GM20431 (cell line): ENCODE measurements around the gene RNF151.

Experiments
- in situ Hi-C: fragments of 300-500 bp; cut with MseI, MboI; formaldehyde crosslinking; loops from one replicate; pipeline ENCODE4 v1.15.0; 2020; ENCODE audit warnings: low sequenced_read_pairs; ENCODE audit not compliant: unreplicated experiment

The RNF151 gene

DNA sequence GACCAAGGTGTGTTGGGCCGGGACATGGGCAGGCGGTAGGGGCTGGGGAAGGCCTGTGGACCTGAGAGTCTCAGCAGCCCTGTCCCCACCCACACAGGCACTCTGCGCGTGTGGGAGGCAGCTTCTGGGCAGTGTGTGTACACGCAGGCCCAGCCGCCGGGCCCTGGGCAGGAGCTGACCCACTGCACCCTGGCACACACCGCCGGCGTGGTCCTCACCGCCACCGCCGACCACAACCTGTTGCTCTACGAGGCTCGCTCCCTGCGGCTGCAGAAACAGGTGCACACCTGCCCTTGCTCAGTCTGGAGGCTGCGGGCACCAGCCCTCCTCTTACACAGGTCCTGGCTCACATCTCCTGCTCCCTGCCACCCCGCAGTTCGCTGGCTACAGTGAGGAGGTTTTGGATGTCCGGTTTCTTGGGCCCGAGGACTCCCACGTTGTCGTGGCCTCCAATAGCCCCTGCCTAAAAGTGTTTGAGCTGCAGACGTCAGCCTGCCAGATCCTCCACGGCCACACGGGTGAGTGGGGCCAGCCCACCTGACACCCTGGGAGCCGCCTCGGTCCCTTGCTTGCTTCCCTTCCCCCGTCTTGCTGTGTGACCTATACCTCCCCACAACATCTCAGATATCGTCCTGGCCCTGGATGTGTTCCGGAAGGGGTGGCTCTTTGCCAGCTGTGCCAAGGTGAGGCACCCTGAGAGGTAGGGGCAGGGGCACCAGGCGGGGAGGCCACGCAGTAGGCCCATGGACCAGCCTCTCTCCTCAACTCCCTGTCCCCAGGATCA, 9.0 kb downstream of the RNF151 start:
- in situ Hi-C loops: no loop called here

DNA sequence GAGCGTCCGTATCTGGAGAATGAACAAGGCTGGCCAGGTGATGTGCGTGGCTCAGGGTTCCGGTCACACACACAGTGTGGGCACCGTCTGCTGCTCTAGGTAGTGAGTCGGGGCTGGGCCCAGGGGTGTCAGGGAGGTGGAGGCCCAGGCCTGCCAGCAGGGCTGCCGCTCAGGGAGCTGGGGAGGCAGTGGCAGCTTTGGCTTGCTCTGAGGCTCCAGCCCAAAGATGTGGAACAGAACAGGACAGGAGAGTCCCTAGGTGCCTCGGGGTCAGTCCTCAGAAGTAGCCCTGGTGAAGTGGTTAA, 9.5 kb downstream of the RNF151 start:
- in situ Hi-C loops: no loop called here

DNA sequence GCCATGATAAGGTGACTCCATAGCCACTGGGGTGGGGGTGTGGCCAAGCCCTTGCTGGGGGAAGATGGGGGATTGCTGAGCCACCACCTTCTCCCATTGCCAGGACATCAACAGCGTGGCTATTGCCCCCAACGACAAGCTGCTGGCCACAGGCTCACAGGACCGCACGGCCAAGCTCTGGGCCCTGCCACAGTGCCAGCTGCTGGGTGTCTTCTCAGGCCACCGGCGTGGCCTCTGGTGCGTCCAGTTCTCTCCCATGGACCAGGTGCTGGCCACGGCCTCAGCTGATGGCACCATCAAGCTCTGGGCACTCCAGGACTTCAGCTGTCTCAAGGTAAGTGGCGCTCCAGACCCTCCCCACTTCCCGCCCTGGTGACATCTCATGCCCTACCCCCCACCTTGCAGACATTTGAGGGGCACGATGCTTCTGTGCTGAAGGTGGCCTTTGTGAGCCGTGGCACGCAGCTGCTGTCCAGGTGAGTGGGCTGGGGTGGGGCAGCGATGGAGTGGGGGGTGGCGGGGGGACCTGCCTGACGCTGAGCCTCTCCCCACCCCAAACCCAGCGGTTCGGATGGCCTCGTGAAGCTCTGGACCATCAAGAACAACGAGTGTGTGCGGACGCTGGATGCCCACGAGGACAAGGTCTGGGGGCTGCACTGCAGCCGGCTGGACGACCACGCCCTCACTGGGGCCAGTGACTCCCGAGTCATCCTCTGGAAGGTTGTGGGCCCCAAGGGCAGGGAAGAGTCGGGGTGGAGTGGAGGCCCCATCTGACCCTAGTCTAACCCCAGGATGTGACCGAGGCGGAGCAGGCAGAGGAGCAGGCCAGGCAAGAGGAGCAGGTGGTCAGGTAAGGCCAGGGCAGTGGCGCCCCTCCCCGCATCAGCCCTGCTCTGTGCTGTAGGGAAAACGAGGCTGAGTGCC, 10.6 kb downstream of the RNF151 start:
- in situ Hi-C loops: no loop called here

DNA sequence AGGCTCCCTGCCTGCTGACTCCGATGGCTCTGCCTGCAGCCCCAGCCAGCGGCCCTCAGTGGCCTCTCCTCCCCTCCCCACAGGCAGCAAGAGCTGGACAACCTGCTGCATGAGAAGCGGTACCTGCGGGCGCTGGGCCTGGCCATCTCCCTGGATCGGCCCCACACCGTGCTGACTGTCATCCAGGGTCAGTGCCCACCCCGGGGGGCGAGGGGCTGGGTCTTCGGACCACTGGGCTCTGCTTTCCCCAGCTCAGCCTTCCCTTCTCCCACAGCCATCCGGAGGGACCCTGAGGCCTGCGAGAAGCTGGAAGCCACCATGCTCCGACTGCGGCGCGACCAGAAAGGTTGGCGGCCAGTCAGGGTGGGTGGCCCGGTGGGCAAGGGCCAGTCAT, 11.2 kb downstream of the RNF151 start:
- in situ Hi-C loops: no loop called here

DNA sequence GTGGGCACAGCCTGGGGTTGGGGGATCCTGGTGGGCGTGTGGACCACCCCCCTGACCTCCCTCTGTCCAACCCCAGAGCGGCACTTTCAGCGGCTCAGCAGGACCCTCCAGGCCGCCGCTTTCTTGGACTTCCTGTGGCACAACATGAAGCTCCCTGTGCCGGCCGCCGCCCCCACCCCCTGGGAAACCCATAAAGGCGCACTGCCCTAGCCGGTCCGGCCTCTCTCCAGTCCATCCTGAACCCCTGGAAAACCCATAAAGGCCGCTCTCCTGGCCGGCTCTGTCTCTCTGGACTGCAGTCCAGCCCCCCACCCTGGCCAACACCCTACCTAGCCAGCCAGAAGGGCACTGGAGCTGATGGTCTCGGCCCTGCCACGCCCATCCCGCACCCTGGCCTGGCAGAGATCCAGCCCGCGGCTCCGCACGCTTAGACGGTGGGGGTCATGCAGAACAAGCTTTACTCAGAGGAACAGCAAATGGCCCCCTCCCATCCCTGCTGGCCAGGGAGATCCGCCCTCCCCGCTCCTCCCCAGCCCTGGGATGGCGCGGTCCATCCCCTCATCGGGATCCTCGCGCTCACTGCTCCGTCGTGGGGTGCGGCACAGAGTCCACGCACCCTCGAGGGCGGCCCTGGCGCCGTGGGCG, 11.9 kb downstream of the RNF151 start:
- in situ Hi-C loops: no loop called here

DNA sequence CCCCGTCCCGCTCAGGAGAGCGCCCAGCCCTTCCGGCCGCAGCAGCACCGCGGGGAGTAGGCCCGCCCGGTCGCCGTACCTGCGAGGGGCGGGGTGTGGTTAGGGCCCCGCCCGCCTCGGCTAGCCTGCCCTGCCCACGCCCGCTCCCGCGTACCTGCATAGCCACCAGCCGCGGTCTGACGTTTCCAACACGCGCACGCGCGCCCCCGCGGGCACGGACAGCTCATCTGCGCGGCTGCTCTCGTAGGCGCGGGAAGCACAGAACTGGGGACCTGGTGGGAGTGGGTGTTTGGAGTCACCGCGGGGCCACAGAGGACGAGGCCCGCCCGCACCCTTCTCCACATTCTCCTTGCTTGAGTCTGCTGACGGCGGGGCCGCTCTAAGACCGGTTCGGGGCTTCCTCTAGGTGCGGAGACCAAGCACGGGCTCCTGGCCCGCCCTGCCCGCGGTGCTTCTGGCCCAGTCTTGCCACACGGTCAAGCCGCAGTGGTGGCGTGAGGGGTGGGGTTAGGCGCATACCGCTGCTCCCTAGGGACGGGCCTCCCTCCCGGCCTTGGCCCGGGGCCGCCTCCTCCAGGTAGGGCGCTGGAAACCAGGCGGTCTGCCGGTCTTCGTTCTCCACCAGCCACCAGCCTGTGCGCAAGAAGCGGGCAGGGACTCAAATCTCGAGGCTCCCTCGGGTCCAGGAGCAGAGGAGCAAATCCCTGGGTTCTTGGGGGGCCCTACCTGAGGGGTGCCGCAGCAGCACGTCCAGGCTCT, 12.8 kb downstream of the RNF151 start:
- in situ Hi-C loops: no loop called here

DNA sequence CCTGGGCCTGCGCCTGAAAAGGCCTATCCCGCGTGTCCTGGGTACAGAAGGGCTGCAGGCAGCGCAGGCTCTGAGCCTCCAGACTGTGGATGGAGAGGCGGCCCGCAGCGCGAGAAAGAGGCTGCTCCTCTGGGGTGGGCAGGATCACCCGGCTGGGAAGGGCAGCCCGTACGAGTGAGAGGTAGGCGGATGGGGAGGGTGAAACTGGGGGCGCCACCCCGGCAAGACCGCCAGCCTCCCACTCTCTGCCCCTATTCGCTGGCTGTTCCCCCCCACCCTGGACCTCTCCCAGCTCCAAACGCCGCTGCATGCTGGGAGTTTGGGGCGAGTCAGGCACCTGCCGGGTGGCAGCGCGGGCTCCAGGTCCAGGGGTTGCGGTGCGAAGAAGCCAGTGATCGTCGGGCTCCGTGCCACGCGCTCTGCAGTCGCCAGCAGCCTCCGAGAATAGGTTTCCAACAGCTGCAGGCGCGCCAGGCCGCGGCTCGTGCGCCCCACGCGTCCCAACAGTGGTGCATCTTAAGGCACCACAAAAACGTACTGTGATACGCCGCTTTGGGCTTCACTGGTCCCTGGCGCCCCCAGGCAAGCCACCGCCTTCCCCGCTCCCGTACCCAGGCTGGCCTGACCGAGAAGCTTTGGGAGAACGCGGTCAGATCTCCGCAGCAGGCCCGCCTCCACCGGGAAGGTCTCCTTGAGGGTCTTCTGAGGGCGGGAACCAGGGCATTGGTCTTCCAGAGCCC, 13.5 kb downstream of the RNF151 start:
- in situ Hi-C loops: no loop called here

DNA sequence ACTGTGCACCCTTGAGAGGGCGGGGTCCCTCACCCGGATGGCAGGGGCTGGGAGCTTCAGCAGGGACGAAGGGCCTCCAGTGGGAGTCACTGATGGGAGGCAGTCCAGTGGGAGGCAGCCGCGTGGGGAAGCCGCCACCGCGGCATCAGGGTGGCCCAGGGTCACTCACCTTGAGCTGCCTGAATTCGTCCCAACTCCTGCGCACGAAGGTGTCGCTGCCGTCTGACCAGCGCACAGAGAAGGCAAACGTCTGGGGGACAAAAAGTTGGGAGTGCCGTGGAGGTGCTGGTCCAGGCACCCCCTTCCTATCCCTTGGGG, 14.1 kb downstream of the RNF151 start:
- in situ Hi-C loops: no loop called here

DNA sequence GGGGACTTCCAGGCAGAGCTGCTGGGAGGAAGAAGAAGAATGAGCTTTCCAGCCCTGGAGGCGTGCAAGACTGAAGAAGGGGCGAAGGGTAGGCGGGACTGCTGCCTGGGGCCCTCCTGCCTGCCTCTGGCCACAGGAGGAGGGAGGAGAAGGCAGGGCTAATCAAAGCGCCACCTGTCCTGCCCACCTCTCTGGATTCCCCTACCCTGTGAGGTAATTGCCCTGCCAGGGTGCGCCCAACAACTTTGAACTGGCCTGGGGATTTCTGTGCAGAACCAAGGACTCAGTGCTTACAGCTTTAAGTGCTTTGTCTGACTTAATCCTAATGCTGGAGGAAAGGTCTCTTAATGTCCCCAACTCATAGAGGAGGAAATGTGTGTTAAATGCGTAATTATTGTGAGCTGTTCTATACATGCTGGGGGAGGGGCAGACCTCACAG, 14.8 kb downstream of the RNF151 start, which contains the start of gene NOXO1:
NOXO1 (minus strand) TSS at position 72 of the 439 bp plus-strand sequence. CDS start 290 bp downstream, outside the sequence.
- in situ Hi-C loops: no loop called here

DNA sequence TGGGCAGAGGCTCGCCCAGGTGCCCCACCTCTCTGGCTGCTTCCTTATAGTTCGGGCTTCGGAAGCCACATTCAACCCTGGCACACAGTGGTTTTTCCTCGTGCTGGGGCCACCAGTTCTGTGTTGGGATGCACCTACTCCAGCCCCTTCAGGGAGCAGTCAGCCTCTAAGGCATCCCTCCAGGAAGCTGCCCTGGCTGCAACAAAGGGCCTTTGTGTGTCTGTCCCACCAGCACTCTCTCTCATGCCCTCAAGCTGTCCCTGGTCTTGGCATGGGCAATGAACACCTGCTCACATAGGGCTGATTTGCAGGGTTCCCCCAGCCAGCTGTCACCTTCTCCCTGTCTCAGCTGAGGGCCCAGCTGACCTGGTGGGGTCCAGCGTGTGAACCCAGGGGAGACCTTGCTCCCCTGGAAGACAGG, 15.4 kb downstream of the RNF151 start:
- in situ Hi-C loops: no loop called here

DNA sequence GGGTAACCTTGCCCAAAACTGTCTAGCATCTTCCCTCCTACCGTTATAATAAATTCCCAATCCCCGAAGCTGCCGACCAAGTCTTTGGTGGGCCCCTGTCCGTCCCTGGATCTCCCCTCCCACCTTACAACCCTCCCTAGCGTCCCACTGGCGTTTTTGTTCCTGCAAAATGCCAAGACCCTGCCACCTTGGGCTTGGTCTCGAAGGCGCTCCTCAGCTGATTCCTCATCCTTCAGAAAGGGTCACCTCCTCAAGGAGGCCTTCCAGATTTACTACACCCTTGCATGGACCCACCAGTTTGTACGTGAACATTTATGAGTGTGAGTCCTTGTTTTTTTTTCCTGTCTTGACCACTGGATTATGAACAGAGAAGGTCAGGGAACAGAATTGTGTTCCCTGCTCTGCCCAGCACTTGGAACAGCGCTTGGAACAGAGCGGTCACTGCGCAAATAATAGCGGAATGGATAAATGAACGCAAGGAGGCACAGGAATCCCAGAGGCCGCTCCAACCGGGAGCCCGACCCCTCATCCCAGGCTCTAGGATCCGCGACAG, 16.4 kb downstream of the RNF151 start:
- in situ Hi-C loops: no loop called here

DNA sequence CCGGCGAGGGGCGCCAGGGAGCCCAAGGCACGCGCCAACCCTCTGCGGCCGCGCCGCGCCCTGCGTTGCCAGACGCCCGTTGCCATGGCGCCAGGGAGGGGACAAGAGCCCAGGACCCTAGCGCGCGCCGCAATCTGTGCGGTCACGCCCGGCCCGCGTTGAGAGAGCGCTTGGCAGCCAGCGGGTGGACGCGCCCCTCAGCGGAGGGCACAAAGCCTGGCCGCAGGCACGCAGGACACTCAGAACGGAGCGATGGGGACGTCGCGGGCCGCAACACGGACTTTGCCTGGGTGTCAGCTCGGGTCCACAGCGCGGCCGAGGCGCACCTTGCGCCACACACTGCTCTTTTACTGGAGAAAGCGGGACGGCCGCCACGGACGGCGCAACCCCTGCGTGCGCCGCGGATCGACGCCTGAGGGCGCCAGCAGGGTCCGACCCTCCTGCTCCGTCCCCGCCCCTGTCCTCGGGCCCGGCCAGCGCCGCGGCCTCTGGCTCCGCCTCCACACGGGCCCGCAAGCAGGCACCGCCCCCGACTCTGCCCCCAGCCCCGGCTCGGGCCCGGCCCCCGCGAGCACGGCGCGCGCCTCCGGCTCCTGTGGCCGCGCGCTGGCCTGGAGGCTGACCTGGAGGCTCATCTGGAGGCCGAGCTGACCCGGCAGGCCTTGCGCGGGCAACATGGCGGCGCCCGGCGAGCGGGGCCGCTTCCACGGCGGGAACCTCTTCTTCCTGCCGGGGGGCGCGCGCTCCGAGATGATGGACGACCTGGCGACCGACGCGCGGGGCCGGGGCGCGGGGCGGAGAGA, 17.1 kb downstream of the RNF151 start, which contains the start of gene GFER:
GFER (plus strand) TSS at position 650 of the 803 bp plus-strand sequence; CDS start at position 676, 26 bp downstream.
- in situ Hi-C loops: no loop called here

DNA sequence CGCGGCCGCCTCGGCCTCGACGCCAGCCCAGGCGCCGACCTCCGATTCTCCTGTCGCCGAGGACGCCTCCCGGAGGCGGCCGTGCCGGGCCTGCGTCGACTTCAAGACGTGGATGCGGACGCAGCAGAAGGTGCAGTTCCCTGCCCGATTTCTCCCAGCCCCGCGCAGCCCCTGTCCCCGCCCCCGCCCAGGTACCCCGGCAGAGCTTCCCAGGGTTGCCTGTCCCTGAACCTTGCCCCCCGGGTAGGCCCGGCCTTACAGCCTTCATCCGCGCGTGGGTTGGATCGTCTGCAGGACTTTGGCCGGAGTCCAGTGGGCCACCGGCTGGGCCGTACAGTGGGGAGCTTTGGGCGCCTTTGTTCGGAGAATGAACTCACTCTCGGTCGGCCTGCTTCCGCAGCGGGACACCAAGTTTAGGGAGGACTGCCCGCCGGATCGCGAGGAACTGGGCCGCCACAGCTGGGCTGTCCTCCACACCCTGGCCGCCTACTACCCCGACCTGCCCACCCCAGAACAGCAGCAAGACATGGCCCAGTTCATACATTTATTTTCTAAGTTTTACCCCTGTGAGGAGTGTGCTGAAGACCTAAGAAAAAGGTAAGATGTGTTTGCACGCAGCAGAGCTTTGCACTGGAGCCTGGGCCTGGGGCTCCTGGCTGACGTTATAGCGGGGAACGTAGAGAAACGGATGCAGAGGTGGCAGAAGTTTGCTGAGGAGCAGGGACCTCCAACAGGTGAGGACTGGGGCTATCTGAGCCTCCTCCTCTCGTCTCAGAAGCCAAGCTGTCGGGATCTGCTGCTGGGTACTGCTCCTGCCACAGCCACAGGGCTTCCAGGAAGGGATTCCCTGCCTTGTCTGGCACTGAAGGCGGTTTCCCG, 17.9 kb downstream of the RNF151 start:
- in situ Hi-C loops: no loop called here

DNA sequence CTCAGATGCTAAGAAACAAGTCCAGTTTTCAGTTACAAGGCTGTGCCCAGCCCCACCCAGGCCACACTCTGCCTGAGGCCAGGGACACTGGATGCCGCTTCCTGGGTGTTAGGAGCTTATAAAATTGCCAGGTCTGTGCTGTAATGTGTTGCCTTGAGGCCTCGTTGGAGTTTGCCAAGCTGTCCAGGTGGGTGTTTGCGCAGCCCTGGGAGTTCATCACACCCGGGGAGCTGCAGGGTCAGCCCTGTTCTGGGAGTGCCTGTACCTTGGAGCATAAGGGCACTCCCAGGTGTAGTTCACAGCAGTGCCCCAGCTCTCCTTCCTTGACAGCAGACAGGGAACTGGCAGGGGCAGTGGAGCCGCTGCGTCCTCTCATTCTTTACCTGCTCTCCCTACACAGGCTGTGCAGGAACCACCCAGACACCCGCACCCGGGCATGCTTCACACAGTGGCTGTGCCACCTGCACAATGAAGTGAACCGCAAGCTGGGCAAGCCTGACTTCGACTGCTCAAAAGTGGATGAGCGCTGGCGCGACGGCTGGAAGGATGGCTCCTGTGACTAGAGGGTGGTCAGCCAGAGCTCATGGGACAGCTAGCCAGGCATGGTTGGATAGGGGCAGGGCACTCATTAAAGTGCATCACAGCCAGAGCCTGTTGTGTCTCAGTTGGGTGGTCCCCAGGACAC, 19.0 kb downstream of the RNF151 start:
- in situ Hi-C loops: no loop called here

DNA sequence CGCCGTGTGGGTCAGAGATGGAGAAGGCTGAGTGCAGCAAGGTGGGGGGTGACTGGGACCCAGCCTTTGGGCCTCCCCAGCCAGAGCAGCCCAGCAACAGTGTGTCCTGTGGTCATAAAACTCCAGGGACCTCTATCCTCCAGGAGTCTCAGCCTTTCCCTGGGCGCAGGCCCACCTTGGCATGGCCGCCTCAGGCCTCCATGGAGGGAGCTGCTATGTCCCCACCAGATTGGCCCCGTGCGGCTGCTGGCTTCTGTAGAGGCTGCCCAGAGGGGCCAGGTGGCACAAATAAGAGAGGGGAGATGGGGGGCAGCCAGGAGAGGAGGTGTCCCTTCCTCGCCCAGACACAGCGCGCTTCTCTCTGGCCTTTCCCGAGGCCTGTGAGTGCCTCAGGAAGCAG, 20.5 kb downstream of the RNF151 start:
- in situ Hi-C loops: no loop called here

DNA sequence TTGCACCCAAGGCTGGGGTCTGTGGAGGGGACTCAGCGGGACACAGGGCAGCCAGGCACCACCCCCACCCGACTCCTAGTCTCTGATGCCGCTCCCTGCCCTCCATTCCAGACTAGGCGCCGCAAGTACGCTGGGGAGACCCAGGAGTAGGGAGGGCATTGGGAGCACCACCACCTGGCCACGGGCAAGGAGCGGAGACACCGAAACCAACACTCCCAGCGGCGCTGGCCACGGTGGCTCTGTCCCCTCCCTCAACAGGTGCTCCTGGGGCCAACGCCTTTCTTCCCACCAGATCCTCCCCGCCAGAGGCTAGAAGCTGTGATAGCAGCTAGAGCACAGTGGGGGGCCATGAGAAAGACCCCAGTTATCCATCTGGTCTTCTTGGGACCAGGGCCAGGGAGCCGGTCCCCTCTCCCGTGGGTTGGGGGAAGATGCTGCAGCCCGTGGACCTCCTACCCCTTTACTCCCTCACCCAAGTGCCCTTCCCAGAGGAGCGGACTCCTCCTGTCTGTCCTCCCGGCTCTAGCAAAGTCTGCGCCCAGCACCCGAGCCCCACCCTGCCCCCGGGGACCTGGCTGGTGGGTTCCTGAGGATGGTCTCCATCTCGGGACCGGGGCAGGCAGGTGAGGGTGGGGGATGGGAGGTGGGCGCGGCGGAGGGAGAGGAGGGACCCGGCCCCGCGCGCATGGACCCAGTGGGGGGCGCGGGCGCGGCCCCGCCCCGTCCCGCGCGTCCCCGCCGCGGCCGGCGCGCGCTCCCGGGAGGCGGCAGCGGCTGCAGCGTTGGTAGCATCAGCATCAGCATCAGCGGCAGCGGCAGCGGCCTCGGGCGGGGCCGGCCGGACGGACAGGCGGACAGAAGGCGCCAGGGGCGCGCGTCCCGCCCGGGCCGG, 22.8 kb downstream of the RNF151 start, which contains the start of gene SYNGR3:
SYNGR3 (plus strand) TSS at position 762 of the 892 bp plus-strand sequence. CDS start 133 bp downstream, outside the sequence.
- in situ Hi-C loops: no loop called here
